Gastroesophageal sphincter (tissue), 4 donors: ENCODE results near the gene GZF1. TPM values are rescaled to one million over a fixed set of nuclear protein-coding genes. Genes with fewer than 3 reads are reported as not detected.

Experiments
- ATAC-seq: fragments of 150-250 bp; one replicate; pipeline ENCODE4 v1.9.1; 2016; ENCODE audit warnings: mild to moderate bottlenecking, moderate library complexity
- H3K27ac ChIP-seq, 4 donors: fragments of 200-600 bp; sonication (generic) in 3 of 4; 1 replicate in 3 of 4; 2 replicates in 1 of 4; pipeline ENCODE4 v1.5.1; 2016 to 2019
- H3K27me3 ChIP-seq: fragments of 200-600 bp; sonication (generic); one replicate; pipeline ENCODE4 v1.5.1; 2019
- H3K36me3 ChIP-seq, 2 donors: fragments of 200-600 bp; sonication (generic); one replicate each; pipeline ENCODE4 v1.5.1; 2019; ENCODE audit warnings: control low read depth in 1 of 2
- H3K4me1 ChIP-seq, 3 donors: fragments of 200-600 bp; sonication (generic); 1 replicate in 2 of 3; 2 replicates in 1 of 3; pipeline ENCODE4 v1.5.1; 2016 to 2019; ENCODE audit warnings: control low read depth in 2 of 3
- H3K4me3 ChIP-seq, 2 donors: fragments of 200-600 bp; sonication (generic); one replicate each; pipeline ENCODE4 v1.5.1; 2019; ENCODE audit warnings: mild to moderate bottlenecking in 1 of 2, moderate library complexity in 1 of 2
- H3K9me3 ChIP-seq, 3 donors: fragments of 200-600 bp; sonication (generic); one replicate each; pipeline ENCODE4 v1.5.1; 2017 to 2019; ENCODE audit warnings: control low read depth in 2 of 3
- CTCF ChIP-seq, 4 experiments: fragments of 200-600 bp in 2 of 4; fragments of 450-650 bp in 2 of 4; sonication (generic) in 1 of 4; IDR thresholded peaks; one replicate each; pipeline ENCODE4 v1.5.1; 2017 to 2019; ENCODE audit warnings: antibody characterized with exemption in 4 of 4, mild to moderate bottlenecking in 2 of 4, moderate library complexity in 2 of 4
- EP300 ChIP-seq: sonication (generic); formaldehyde crosslinking; IDR thresholded peaks from one replicate; pipeline ENCODE4 v1.6.1; 2017; ENCODE audit warnings: antibody characterized with exemption, mild to moderate bottlenecking
- POLR2A ChIP-seq, 2 donors: fragments of 450-650 bp; IDR thresholded peaks; one replicate each; pipeline ENCODE4 v1.6.1; 2017; ENCODE audit warnings: antibody characterized with exemption in 2 of 2, mild to moderate bottlenecking in 2 of 2, moderate library complexity in 1 of 2
- POLR2AphosphoS5 ChIP-seq: sonication (generic); formaldehyde crosslinking; IDR thresholded peaks from one replicate; pipeline ENCODE4 v1.6.1; 2017; ENCODE audit warnings: antibody characterized with exemption
- WGBS, 2 donors: methylation state at CpG; one replicate each; pipeline ENCODE4 v1.1.5; 2018; ENCODE audit warnings: low coverage in 1 of 2; 5-methylcytosine and 5-hydroxymethylcytosine counted together
- total RNA-seq, 4 donors: library from RNA; depleted of rRNA; stranded (reverse); fragments of >200 nt; gene quantifications; one replicate each; pipeline ENCODE4 v1.1.0, GENCODE V29; 2016

The GZF1 gene
- total RNA-seq, 4 donors from 2014 or later, result 13.5 to 18.8 (median 17.4) TPM

GRCh38 chr20:23387118-23387443, 25.1 kb downstream of the GZF1 start:
- no peaks in the 10 kb centered on the region for H3K9me3 ChIP-seq
- TF ChIP-seq POLR2AphosphoS5 (no peak), EP300 (no peak), CTCF (IDR thresholded peaks at IDR 0.05) (no peak), POLR2A (IDR thresholded peaks at IDR 0.05) (no peak)
- H3K27ac ChIP-seq, result no peak overlapping the region
- peaks cover 0 to 64% of the 10 kb centered on the region in 2 donors for H3K36me3 ChIP-seq
- no peaks in the 10 kb centered on the region for H3K27me3 ChIP-seq
- H3K4me1 ChIP-seq, result peaks cover 0 to 7% (median 0%) of the 10 kb centered on the region in 3 donors
- no peak for ATAC-seq
- WGBS, 2 donors, result 86 to 92% methylated on average over 3 of the region's 3 CpGs
- H3K4me3 ChIP-seq, result no peak overlapping the region

- Histone ChIP-seq H3K36me3 (peaks cover 0 to 76% of the 10 kb centered on the region in 2 donors), H3K4me3 (no peak overlapping the region), H3K4me1 (peaks cover 0 to 3% (median 0%) of the 10 kb centered on the region in 3 donors), H3K9me3 (no peaks in the 10 kb centered on the region), H3K27ac (no peak overlapping the region), H3K27me3 (no peaks in the 10 kb centered on the region)
- no peak for ATAC-seq
- 100% methylated on average over 1 of the region's 1 CpG for WGBS, 2 donors
- no peak for TF ChIP-seq CTCF (IDR thresholded peaks at IDR 0.05)
- TF ChIP-seq POLR2AphosphoS5, result no peak
- TF ChIP-seq POLR2A (IDR thresholded peaks at IDR 0.05), result no peak
- no peak for TF ChIP-seq EP300
Observed at GRCh38 chr20:23390091-23390774, 28.3 kb downstream of the GZF1 start.

GRCh38 chr20:23391707-23392310, 29.8 kb downstream of the GZF1 start:
- 85 to 98% methylated on average over 4 of the region's 4 CpGs for WGBS, 2 donors
- Histone ChIP-seq H3K27me3 (no peaks in the 10 kb centered on the region), H3K36me3 (peaks cover 0 to 72% of the 10 kb centered on the region in 2 donors), H3K9me3 (no peaks in the 10 kb centered on the region), H3K4me3 (no peak overlapping the region), H3K27ac (no peak overlapping the region), H3K4me1 (peaks cover 0 to 1% (median 0%) of the 10 kb centered on the region in 3 donors)
- ATAC-seq, result no peak
- TF ChIP-seq POLR2A (IDR thresholded peaks at IDR 0.05) (no peak), CTCF (IDR thresholded peaks at IDR 0.05) (no peak), POLR2AphosphoS5 (no peak), EP300 (no peak)

GRCh38 chr20:23393996-23394775, 32.2 kb downstream of the GZF1 start:
- no peak overlapping the region for H3K27ac ChIP-seq
- no peaks in the 10 kb centered on the region for H3K27me3 ChIP-seq
- WGBS, 2 donors, result 92 to 93% methylated on average over 3 to 4 of the region's 4 CpGs
- H3K4me1 ChIP-seq, result peaks cover 0 to 18% (median 3%) of the 10 kb centered on the region in 3 donors
- ATAC-seq, result no peak
- H3K4me3 ChIP-seq, result no peak overlapping the region
- peaks cover 0 to 62% of the 10 kb centered on the region in 2 donors for H3K36me3 ChIP-seq
- no peak for TF ChIP-seq EP300
- TF ChIP-seq CTCF (IDR thresholded peaks at IDR 0.05), result no peak
- TF ChIP-seq POLR2A (IDR thresholded peaks at IDR 0.05), result no peak
- TF ChIP-seq POLR2AphosphoS5, result no peak
- H3K9me3 ChIP-seq, result no peaks in the 10 kb centered on the region
